WTC11 (cell line): ENCODE data around the gene SH3D19. TPM values are rescaled to one million over a fixed set of nuclear protein-coding genes. Genes with fewer than 3 reads are reported as not detected.

ENCODE experiments used
- ATAC-seq: fragments of 200-7000 bp; cut with Tn5 transposase; 2 replicates; pipeline ENCODE4 v1.10.0; 2021; ENCODE audit warnings: mild to moderate bottlenecking, moderate library complexity
- CTCF ChIA-PET: fragments of 300-600 bp; sonication (Branson Sonifier 250); formaldehyde crosslinking; loops from one replicate; lab custom pipeline; 2021; ENCODE audit warnings: antibody characterized with exemption; lab: Charles Lee
- POLR2A ChIA-PET: fragments of 350-600 bp; sonication (Branson Sonifier 250); formaldehyde crosslinking; loops from one replicate; lab custom pipeline; 2021; ENCODE audit warnings: antibody characterized with exemption; lab: Charles Lee
- DNase-seq: peaks from one replicate; pipeline ENCODE4 v3.0.0; 2021; ENCODE audit warnings: low spot score
- H3K27ac Mint-ChIP-seq: 2 replicates; pipeline ENCODE4 v1.8.0; 2021; ENCODE audit warnings: mixed read lengths
- H3K27me3 Mint-ChIP-seq: 2 replicates; pipeline ENCODE4 v1.8.0; 2021; ENCODE audit warnings: low read depth, mild to moderate bottlenecking, moderate library complexity, mixed read lengths
- H3K36me3 Mint-ChIP-seq: 2 replicates; pipeline ENCODE4 v1.8.0; 2021; ENCODE audit warnings: mixed read lengths
- H3K4me1 Mint-ChIP-seq: 2 replicates; pipeline ENCODE4 v1.8.0; 2022; ENCODE audit warnings: mixed read lengths
- H3K4me3 Mint-ChIP-seq: 2 replicates; pipeline ENCODE4 v1.8.0; 2021; ENCODE audit warnings: mild to moderate bottlenecking, moderate library complexity, mixed read lengths
- H3K9me3 Mint-ChIP-seq: 2 replicates; pipeline ENCODE4 v1.8.0; 2021; ENCODE audit warnings: mixed read lengths
- CREM ChIP-seq: sonication (generic); formaldehyde crosslinking; IDR thresholded peaks from 2 replicates; pipeline ENCODE4 v1.8.1; 2022; ENCODE audit warnings: mild to moderate bottlenecking, missing genetic modification reagents, moderate library complexity
- ESRRA ChIP-seq: sonication (generic); formaldehyde crosslinking; IDR thresholded peaks from 2 replicates; pipeline ENCODE4 v1.8.1; 2022; ENCODE audit warnings: mild to moderate bottlenecking, missing genetic modification reagents, borderline replicate concordance
- FOXJ3 ChIP-seq: sonication (generic); formaldehyde crosslinking; IDR thresholded peaks from 2 replicates; pipeline ENCODE4 v1.9.0; 2021; ENCODE audit warnings: missing genetic modification reagents, mild to moderate bottlenecking, borderline replicate concordance
- FOXK1 ChIP-seq: sonication (generic); formaldehyde crosslinking; IDR thresholded peaks from 2 replicates; pipeline ENCODE4 v1.8.0; 2022; ENCODE audit warnings: mild to moderate bottlenecking, moderate library complexity, missing genetic modification reagents
- IRF2 ChIP-seq: sonication (generic); formaldehyde crosslinking; IDR thresholded peaks from 2 replicates; pipeline ENCODE4 v1.8.0; 2022; ENCODE audit warnings: low read depth, missing genetic modification reagents, borderline replicate concordance
- NFATC4 ChIP-seq: fragments of 250-450 bp; sonication (Bioruptor Pico); IDR thresholded peaks from 2 replicates; pipeline ENCODE4 v1.9.0; 2021; ENCODE audit warnings: mild to moderate bottlenecking
- OVOL2 ChIP-seq: fragments of 250-450 bp; sonication (Bioruptor Pico); IDR thresholded peaks from 2 replicates; pipeline ENCODE4 v1.9.0; 2021; ENCODE audit warnings: mild to moderate bottlenecking, borderline replicate concordance
- RELA ChIP-seq: sonication (generic); formaldehyde crosslinking; IDR thresholded peaks from 2 replicates; pipeline ENCODE4 v1.8.1; 2022; ENCODE audit warnings: missing genetic modification reagents, mild to moderate bottlenecking, borderline replicate concordance
- RORB ChIP-seq: fragments of 250-450 bp; sonication (Bioruptor Pico); IDR thresholded peaks from 2 replicates; pipeline ENCODE4 v1.9.0; 2021; ENCODE audit warnings: mild to moderate bottlenecking
- SOX15 ChIP-seq: fragments of 250-450 bp; sonication (Bioruptor Pico); IDR thresholded peaks from 2 replicates; pipeline ENCODE4 v1.9.0; 2021; ENCODE audit warnings: mild to moderate bottlenecking
- SP1 ChIP-seq: sonication (generic); formaldehyde crosslinking; conservative IDR thresholded peaks from 2 replicates; pipeline ENCODE4 v1.8.1; 2022; ENCODE audit warnings: missing genetic modification reagents
- TEAD1 ChIP-seq: sonication (generic); formaldehyde crosslinking; IDR thresholded peaks from 2 replicates; pipeline ENCODE4 v1.8.0; 2022; ENCODE audit warnings: mild to moderate bottlenecking, missing genetic modification reagents
- ZNF121 ChIP-seq: sonication (generic); formaldehyde crosslinking; IDR thresholded peaks from 2 replicates; pipeline ENCODE4 v1.8.0; 2023; ENCODE audit warnings: missing genetic modification reagents
- ZNF232 ChIP-seq: sonication (generic); formaldehyde crosslinking; IDR thresholded peaks from 2 replicates; pipeline ENCODE4 v1.8.0; 2022; ENCODE audit warnings: mild to moderate bottlenecking, missing genetic modification reagents
- ZNF396 ChIP-seq: fragments of 250-450 bp; sonication (Bioruptor Pico); IDR thresholded peaks from 2 replicates; pipeline ENCODE4 v1.8.0; 2021; ENCODE audit warnings: mild to moderate bottlenecking, moderate library complexity, borderline replicate concordance
- total RNA-seq: library from RNA; stranded (reverse); gene quantifications from 3 replicates; pipeline ENCODE4 v1.2.3, GENCODE V29; 2021
- TF ChIP-seq, protein P1 (sequence below): sonication (generic); formaldehyde crosslinking; IDR thresholded peaks from 2 replicates; pipeline ENCODE4 v1.8.0; 2022; ENCODE audit warnings: missing genetic modification reagents
- TF ChIP-seq, protein P2 (sequence below): sonication (generic); formaldehyde crosslinking; IDR thresholded peaks from 2 replicates; pipeline ENCODE4 v1.8.1; 2022; ENCODE audit warnings: mild to moderate bottlenecking, missing genetic modification reagents, moderate library complexity, borderline replicate concordance
- TF ChIP-seq, protein P3 (sequence below): sonication (generic); formaldehyde crosslinking; IDR thresholded peaks from 2 replicates; pipeline ENCODE4 v1.8.1; 2023; ENCODE audit warnings: mild to moderate bottlenecking, missing genetic modification reagents, borderline replicate concordance
- TF ChIP-seq, protein P4 (sequence below): sonication (generic); formaldehyde crosslinking; IDR thresholded peaks from 2 replicates; pipeline ENCODE4 v1.8.1; 2023; ENCODE audit warnings: mild to moderate bottlenecking, missing genetic modification reagents, moderate library complexity
- TF ChIP-seq, protein P5 (sequence below): sonication (generic); formaldehyde crosslinking; IDR thresholded peaks from 2 replicates; pipeline ENCODE4 v1.8.1; 2023; ENCODE audit warnings: mild to moderate bottlenecking, missing genetic modification reagents
- TF ChIP-seq, protein P6 (sequence below): sonication (generic); formaldehyde crosslinking; IDR thresholded peaks from 2 replicates; pipeline ENCODE4 v1.8.1; 2023; ENCODE audit warnings: mild to moderate bottlenecking, moderate library complexity, missing genetic modification reagents

The SH3D19 gene
- total RNA-seq, 1 experiment from 2014 or later: 41.6 TPM

DNA sequence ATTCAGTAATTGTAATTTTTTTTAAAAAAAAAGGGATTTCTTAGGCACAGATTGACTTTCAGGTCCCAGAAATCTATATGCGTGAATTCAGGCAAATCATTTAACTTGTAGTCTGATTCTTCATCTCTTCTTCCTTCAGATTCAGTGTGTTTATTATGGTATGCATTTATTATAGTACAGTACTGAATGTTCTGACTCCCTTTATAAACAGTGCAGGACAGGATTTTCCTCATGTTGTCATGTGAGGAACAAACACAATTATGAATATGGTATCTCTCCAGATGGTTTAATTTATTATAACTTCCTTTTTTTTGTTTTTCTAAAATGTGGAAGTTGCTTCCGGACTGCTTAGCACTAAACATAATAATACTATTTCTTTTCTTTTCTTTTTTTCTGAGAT, 171.8 kb downstream of the SH3D19 start:
- TF ChIP-seq, protein P1, sequence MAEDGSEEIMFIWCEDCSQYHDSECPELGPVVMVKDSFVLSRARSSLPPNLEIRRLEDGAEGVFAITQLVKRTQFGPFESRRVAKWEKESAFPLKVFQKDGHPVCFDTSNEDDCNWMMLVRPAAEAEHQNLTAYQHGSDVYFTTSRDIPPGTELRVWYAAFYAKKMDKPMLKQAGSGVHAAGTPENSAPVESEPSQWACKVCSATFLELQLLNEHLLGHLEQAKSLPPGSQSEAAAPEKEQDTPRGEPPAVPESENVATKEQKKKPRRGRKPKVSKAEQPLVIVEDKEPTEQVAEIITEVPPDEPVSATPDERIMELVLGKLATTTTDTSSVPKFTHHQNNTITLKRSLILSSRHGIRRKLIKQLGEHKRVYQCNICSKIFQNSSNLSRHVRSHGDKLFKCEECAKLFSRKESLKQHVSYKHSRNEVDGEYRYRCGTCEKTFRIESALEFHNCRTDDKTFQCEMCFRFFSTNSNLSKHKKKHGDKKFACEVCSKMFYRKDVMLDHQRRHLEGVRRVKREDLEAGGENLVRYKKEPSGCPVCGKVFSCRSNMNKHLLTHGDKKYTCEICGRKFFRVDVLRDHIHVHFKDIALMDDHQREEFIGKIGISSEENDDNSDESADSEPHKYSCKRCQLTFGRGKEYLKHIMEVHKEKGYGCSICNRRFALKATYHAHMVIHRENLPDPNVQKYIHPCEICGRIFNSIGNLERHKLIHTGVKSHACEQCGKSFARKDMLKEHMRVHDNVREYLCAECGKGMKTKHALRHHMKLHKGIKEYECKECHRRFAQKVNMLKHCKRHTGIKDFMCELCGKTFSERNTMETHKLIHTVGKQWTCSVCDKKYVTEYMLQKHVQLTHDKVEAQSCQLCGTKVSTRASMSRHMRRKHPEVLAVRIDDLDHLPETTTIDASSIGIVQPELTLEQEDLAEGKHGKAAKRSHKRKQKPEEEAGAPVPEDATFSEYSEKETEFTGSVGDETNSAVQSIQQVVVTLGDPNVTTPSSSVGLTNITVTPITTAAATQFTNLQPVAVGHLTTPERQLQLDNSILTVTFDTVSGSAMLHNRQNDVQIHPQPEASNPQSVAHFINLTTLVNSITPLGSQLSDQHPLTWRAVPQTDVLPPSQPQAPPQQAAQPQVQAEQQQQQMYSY: no peak
- POLR2A ChIA-PET: interaction anchor here (0.7 kb wide), 1 partner anchor 186 kb away, joined by 5 read pairs; no protein-coding TSS in a partner anchor
- Mint-ChIP-seq H3K27me3 (no peaks in the 10 kb centered on the region), H3K4me3 (no peak overlapping the region), H3K4me1 (no peaks in the 10 kb centered on the region), H3K27ac (no peak overlapping the region), H3K9me3 (peaks cover 7% of the 10 kb centered on the region), H3K36me3 (peaks cover 28% of the 10 kb centered on the region)
- DNase-seq (no peak), ATAC-seq (no peak)
- CTCF ChIA-PET: no interaction called here

DNA sequence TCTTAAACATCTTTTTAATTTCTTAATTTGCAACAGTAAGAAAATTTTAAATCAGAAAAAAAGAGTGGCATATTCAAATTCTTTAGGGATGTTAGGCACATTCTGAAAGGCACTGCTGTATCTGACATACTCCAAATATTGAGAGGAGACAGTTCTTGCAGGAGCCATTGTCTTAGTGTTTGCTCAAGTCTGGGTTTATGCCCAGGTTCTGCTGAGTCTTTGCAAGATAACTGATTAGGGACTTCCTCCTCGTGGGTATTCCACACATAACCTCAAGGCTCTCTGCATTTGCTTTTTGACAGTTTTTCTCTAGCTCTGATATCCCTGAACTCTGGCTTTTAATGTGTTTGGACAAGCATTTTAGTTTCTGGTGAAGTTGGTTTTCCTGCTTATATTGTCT, 173.4 kb downstream of the SH3D19 start:
- POLR2A ChIA-PET: interaction anchor here (0.5 kb wide), 1 partner anchor 71 kb away, joined by 4 read pairs; no protein-coding TSS in a partner anchor
- H3K4me3 Mint-ChIP-seq: no peak overlapping the region
- ATAC-seq (no peak), DNase-seq (no peak)
- CTCF ChIA-PET: interaction anchor here (0.9 kb wide), 1 partner anchor 34 kb away, joined by 3 read pairs; no protein-coding TSS in a partner anchor
- no peaks in the 10 kb centered on the region for H3K4me1 Mint-ChIP-seq
- no peaks in the 10 kb centered on the region for H3K27me3 Mint-ChIP-seq
- peaks cover 30% of the 10 kb centered on the region for H3K36me3 Mint-ChIP-seq
- H3K27ac Mint-ChIP-seq: no peak overlapping the region
- TF ChIP-seq IRF2 (CRISPR knock-in tag) (no peak), FOXJ3 (CRISPR knock-in tag) (no peak), RELA (CRISPR knock-in tag) (no peak), SP1 (CRISPR knock-in tag) (no peak), SOX15 (CRISPR knock-in tag) (no peak), ZNF232 (CRISPR knock-in tag) (no peak), TEAD1 (CRISPR knock-in tag) (no peak), ZNF121 (CRISPR knock-in tag) (no peak), FOXK1 (no peak), NFATC4 (CRISPR knock-in tag) (no peak), RORB (CRISPR knock-in tag) (no peak), CREM (CRISPR knock-in tag) (no peak), ZNF396 (no peak), OVOL2 (no peak), ESRRA (CRISPR knock-in tag) (no peak)
- TF ChIP-seq, protein P2, sequence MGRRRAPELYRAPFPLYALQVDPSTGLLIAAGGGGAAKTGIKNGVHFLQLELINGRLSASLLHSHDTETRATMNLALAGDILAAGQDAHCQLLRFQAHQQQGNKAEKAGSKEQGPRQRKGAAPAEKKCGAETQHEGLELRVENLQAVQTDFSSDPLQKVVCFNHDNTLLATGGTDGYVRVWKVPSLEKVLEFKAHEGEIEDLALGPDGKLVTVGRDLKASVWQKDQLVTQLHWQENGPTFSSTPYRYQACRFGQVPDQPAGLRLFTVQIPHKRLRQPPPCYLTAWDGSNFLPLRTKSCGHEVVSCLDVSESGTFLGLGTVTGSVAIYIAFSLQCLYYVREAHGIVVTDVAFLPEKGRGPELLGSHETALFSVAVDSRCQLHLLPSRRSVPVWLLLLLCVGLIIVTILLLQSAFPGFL (CRISPR knock-in tag): no peak
- TF ChIP-seq, protein P3, sequence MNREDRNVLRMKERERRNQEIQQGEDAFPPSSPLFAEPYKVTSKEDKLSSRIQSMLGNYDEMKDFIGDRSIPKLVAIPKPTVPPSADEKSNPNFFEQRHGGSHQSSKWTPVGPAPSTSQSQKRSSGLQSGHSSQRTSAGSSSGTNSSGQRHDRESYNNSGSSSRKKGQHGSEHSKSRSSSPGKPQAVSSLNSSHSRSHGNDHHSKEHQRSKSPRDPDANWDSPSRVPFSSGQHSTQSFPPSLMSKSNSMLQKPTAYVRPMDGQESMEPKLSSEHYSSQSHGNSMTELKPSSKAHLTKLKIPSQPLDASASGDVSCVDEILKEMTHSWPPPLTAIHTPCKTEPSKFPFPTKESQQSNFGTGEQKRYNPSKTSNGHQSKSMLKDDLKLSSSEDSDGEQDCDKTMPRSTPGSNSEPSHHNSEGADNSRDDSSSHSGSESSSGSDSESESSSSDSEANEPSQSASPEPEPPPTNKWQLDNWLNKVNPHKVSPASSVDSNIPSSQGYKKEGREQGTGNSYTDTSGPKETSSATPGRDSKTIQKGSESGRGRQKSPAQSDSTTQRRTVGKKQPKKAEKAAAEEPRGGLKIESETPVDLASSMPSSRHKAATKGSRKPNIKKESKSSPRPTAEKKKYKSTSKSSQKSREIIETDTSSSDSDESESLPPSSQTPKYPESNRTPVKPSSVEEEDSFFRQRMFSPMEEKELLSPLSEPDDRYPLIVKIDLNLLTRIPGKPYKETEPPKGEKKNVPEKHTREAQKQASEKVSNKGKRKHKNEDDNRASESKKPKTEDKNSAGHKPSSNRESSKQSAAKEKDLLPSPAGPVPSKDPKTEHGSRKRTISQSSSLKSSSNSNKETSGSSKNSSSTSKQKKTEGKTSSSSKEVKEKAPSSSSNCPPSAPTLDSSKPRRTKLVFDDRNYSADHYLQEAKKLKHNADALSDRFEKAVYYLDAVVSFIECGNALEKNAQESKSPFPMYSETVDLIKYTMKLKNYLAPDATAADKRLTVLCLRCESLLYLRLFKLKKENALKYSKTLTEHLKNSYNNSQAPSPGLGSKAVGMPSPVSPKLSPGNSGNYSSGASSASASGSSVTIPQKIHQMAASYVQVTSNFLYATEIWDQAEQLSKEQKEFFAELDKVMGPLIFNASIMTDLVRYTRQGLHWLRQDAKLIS (CRISPR knock-in tag): no peak
- TF ChIP-seq, protein P4, sequence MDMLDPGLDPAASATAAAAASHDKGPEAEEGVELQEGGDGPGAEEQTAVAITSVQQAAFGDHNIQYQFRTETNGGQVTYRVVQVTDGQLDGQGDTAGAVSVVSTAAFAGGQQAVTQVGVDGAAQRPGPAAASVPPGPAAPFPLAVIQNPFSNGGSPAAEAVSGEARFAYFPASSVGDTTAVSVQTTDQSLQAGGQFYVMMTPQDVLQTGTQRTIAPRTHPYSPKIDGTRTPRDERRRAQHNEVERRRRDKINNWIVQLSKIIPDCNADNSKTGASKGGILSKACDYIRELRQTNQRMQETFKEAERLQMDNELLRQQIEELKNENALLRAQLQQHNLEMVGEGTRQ (CRISPR knock-in tag): no peak
- TF ChIP-seq, protein P5, sequence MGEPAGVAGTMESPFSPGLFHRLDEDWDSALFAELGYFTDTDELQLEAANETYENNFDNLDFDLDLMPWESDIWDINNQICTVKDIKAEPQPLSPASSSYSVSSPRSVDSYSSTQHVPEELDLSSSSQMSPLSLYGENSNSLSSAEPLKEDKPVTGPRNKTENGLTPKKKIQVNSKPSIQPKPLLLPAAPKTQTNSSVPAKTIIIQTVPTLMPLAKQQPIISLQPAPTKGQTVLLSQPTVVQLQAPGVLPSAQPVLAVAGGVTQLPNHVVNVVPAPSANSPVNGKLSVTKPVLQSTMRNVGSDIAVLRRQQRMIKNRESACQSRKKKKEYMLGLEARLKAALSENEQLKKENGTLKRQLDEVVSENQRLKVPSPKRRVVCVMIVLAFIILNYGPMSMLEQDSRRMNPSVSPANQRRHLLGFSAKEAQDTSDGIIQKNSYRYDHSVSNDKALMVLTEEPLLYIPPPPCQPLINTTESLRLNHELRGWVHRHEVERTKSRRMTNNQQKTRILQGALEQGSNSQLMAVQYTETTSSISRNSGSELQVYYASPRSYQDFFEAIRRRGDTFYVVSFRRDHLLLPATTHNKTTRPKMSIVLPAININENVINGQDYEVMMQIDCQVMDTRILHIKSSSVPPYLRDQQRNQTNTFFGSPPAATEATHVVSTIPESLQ (CRISPR knock-in tag): no peak
- TF ChIP-seq, protein P6, sequence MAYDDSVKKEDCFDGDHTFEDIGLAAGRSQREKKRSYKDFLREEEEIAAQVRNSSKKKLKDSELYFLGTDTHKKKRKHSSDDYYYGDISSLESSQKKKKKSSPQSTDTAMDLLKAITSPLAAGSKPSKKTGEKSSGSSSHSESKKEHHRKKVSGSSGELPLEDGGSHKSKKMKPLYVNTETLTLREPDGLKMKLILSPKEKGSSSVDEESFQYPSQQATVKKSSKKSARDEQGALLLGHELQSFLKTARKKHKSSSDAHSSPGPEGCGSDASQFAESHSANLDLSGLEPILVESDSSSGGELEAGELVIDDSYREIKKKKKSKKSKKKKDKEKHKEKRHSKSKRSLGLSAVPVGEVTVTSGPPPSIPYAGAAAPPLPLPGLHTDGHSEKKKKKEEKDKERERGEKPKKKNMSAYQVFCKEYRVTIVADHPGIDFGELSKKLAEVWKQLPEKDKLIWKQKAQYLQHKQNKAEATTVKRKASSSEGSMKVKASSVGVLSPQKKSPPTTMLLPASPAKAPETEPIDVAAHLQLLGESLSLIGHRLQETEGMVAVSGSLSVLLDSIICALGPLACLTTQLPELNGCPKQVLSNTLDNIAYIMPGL (CRISPR knock-in tag): no peak
- no peaks in the 10 kb centered on the region for H3K9me3 Mint-ChIP-seq
